ENCODE data around the gene CRIP3.
A peak's percentile ranks its signal among the peaks of the same experiment; 100 is the strongest.

The CRIP3 gene

GRCh38 chr6:43265564-43265963 is 43.1 kb downstream of the CRIP3 start:
- no peak for TF ChIP-seq TAF1 (IDR thresholded peaks at IDR 0.05; ENCODE audit: borderline replicate concordance, insufficient read depth, low read length)
- no peak for TF ChIP-seq REST (IDR thresholded peaks at IDR 0.05; ENCODE audit: insufficient read depth in 1 of 2, low read depth in 2 of 2, low read length in 2 of 2)
- no peak for TF ChIP-seq SIN3A (IDR thresholded peaks at IDR 0.05; ENCODE audit: borderline replicate concordance, insufficient read depth, low read length)
- TF ChIP-seq POLR2AphosphoS5 (IDR thresholded peaks at IDR 0.05; ENCODE audit: low read depth, low read length): no peak
- no peak for TF ChIP-seq FOXP2 (optimal IDR thresholded peaks at IDR 0.05; ENCODE audit: borderline replicate concordance, extremely low read depth, extremely low read length, insufficient read depth)

GRCh38 chr6:43264599-43265145 is 44.0 kb downstream of the CRIP3 start:
- TF ChIP-seq REST (IDR thresholded peaks at IDR 0.05; ENCODE audit: insufficient read depth in 1 of 2, low read depth in 2 of 2, low read length in 2 of 2): no peak
- no peak for TF ChIP-seq POLR2AphosphoS5 (IDR thresholded peaks at IDR 0.05; ENCODE audit: low read depth, low read length)
- no peak for TF ChIP-seq FOXP2 (optimal IDR thresholded peaks at IDR 0.05; ENCODE audit: borderline replicate concordance, extremely low read depth, extremely low read length, insufficient read depth)
- TF ChIP-seq TAF1 (IDR thresholded peaks at IDR 0.05; ENCODE audit: borderline replicate concordance, insufficient read depth, low read length): no peak
- no peak for TF ChIP-seq SIN3A (IDR thresholded peaks at IDR 0.05; ENCODE audit: borderline replicate concordance, insufficient read depth, low read length)

GRCh38 chr6:43263314-43264178 is 45.1 kb downstream of the CRIP3 start:
- TF ChIP-seq TAF1 (IDR thresholded peaks at IDR 0.05; ENCODE audit: borderline replicate concordance, insufficient read depth, low read length) (no peak), FOXP2 (optimal IDR thresholded peaks at IDR 0.05; ENCODE audit: borderline replicate concordance, extremely low read depth, extremely low read length, insufficient read depth) (peak; percentile 43)

GRCh38 chr6:43262780-43263313 is 45.8 kb downstream of the CRIP3 start:
- TF ChIP-seq SIN3A (IDR thresholded peaks at IDR 0.05; ENCODE audit: borderline replicate concordance, insufficient read depth, low read length) (no peak), POLR2AphosphoS5 (IDR thresholded peaks at IDR 0.05; ENCODE audit: low read depth, low read length) (no peak), REST (IDR thresholded peaks at IDR 0.05; ENCODE audit: insufficient read depth in 1 of 2, low read depth in 2 of 2, low read length in 2 of 2) (no peak), FOXP2 (optimal IDR thresholded peaks at IDR 0.05; ENCODE audit: borderline replicate concordance, extremely low read depth, extremely low read length, insufficient read depth) (no peak), TAF1 (IDR thresholded peaks at IDR 0.05; ENCODE audit: borderline replicate concordance, insufficient read depth, low read length) (no peak)

GRCh38 chr6:43262000-43262779 is 46.4 kb downstream of the CRIP3 start:
- no peak for TF ChIP-seq TAF1 (IDR thresholded peaks at IDR 0.05; ENCODE audit: borderline replicate concordance, insufficient read depth, low read length)
- TF ChIP-seq FOXP2 (optimal IDR thresholded peaks at IDR 0.05; ENCODE audit: borderline replicate concordance, extremely low read depth, extremely low read length, insufficient read depth): no peak
- no peak for TF ChIP-seq POLR2AphosphoS5 (IDR thresholded peaks at IDR 0.05; ENCODE audit: low read depth, low read length)
- no peak for TF ChIP-seq REST (IDR thresholded peaks at IDR 0.05; ENCODE audit: insufficient read depth in 1 of 2, low read depth in 2 of 2, low read length in 2 of 2)
- TF ChIP-seq SIN3A (IDR thresholded peaks at IDR 0.05; ENCODE audit: borderline replicate concordance, insufficient read depth, low read length): no peak
